GM15510 (cell line): Measurements from ENCODE around the gene NME3.

Experiments
- POLR2A ChIP-seq: IDR thresholded peaks from 3 replicates; pipeline ENCODE4 v1.6.1; 2011; ENCODE audit warnings: borderline replicate concordance; ENCODE audit not compliant: insufficient read length; ENCODE audit errors: extremely low read depth

NME3 gene

GRCh38 chr16:1732071-1732470 lies 39.3 kb downstream of the NME3 start:
- no peak for TF ChIP-seq POLR2A

DNA sequence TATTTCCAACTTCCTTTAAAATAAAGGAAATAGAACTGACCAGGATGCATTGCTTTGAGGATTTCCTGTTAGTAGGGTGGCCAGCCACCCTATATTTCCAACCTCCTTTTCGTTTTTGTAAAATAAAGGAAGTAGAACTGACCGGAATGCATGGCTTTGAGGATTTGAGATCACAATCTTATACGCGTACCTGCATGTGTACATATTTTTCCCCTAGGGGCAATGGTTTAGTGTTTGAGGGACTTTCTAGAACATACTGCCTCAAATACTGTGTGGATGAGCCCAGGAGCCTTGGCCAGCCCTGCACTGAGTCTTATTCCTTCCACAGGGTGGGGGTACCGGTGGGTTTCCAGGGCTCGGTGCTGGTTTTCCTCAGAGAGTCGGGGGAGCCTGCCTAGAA lies 39.7 kb downstream of the NME3 start:
- no peak for TF ChIP-seq POLR2A

- no peak for TF ChIP-seq POLR2A
These were observed 40.3 kb downstream of the NME3 start for GRCh38 chr16:1731073-1731472.

GRCh38 chr16:1729445-1729844 lies 41.9 kb downstream of the NME3 start:
- no peak for TF ChIP-seq POLR2A

GRCh38 chr16:1729026-1729425 lies 42.3 kb downstream of the NME3 start:
- TF ChIP-seq POLR2A, result no peak

DNA sequence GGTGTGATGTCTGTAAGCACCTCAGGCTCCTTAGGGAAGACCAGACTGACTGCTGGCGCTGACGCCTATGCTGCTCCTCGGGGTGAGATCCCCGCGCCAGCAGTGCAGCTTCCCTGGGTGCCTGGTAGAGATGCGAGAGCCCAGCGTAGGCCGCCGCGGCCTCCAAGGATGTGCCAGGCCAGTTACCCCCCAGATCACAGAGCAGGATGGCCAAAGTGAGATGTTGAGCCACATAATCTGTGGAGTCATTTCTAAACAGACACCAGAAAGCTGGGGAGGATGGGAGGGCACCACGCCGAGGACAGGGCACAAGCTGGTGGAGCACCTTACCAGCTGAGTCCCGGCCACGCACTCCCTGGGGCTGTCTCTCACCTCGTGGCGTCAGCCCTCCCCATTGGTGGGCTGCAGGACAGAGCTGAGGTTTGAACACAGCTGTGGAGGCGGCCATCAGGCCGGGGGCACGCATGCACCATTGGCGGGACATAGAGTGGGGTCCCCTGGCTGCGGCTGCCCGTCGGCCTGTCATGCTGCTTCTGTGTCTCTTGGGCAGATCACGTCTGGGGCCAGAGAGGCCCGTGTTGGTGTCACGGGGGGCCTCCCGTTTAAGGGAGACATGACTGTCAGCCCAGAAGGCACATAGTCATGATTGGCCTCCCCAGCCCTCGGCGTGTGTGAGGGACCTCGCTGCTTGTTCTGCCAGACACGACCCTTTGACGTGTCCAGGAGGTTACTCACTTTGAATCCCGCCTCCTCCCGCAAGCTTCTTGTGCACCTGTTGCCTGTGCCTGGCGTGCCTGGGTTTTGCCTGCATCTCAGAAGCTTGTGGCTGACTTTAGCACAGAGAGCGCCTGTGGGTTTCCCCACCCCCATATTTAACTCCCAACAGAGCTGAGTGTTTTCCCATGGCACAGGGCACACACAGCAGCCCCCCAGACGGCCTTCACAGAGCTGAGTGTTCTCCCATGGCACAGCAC lies 43.4 kb downstream of the NME3 start:
- TF ChIP-seq POLR2A, result no peak

- TF ChIP-seq POLR2A, result no peak
These were observed 44.5 kb downstream of the NME3 start for GRCh38 chr16:1726661-1727502.

GRCh38 chr16:1724491-1724890 lies 46.9 kb downstream of the NME3 start:
- no peak for TF ChIP-seq POLR2A

DNA sequence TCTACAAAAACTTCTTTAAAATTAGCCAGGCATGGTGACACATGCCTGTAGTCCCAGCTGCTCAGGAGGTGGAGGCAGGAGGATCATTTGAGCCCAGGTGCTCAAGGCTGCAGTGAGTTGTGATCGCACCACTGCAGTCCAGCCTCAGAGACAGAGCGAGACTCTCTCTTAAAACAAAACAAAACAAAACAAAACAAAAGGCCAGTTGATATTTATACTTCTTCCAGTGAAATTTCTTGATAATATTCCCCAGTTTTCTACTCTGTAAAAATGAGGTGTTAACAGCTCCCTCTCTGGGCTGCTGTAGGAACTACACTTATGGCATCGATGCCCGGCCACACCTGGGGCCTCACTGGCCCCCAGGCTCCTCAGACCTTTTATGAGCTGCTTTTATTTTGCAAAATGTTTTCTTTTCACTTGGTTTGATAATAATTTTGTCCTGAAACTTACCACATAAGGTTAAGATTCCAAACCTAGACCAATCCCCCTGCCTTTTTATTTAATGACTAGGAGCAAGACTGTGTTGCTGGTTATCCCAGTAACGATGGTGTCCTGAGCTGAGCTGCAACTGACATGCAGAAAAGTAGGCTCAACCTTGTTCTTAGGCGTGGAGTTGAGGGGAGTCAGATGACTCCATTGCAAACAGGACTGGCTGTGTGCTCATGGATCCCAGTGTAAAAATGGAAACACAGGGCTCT lies 47.7 kb downstream of the NME3 start:
- no peak for TF ChIP-seq POLR2A

DNA sequence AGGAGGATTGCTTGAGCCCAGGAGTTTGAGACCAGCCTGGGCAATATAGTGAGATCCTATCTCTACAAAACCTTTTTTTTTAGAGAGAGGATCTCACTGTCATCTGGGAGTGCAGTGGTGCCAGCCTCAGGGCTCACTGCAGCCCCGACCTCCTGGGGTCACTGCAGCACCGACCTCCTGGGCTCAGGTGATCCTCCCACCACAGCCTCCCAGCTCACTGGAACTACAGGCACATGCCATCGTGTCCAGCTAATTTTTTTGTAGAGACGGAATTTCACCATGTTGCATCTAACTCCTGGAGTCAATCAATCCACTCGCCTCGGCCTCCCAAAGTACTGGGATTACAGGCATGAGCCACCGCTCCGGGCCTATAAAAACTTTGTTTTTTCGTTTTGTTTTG lies 50.0 kb downstream of the NME3 start:
- TF ChIP-seq POLR2A, result no peak
